Karpas-422 (cell line): ENCODE data around the gene ACOX2. TPM values are rescaled to one million over a fixed set of nuclear protein-coding genes. Genes with fewer than 3 reads are reported as not detected.

ENCODE experiments used
- DNase-seq: peaks from one replicate; pipeline ENCODE4 v3.0.0-alpha.2; 2015
- H2AFZ ChIP-seq: fragments of 200-600 bp; sonication (generic); 2 replicates; pipeline ENCODE4 v1.6.1; 2014; ENCODE audit warnings: antibody characterized with exemption, low read length, mixed read lengths
- H3K27ac ChIP-seq: fragments of 200-600 bp; sonication (generic); 2 replicates; pipeline ENCODE4 v1.5.1; 2014; ENCODE audit warnings: mild to moderate bottlenecking, low read length, moderate library complexity
- H3K27me3 ChIP-seq: fragments of 200-600 bp; sonication (generic); 2 replicates; pipeline ENCODE4 v1.6.1; 2014; ENCODE audit warnings: low read length, mixed read lengths
- H3K36me3 ChIP-seq: fragments of 200-600 bp; sonication (generic); 2 replicates; pipeline ENCODE4 v1.6.1; 2014; ENCODE audit warnings: low read length, mixed read lengths; ENCODE audit not compliant: insufficient read depth
- H3K4me1 ChIP-seq: fragments of 200-600 bp; sonication (generic); 2 replicates; pipeline ENCODE4 v1.6.1; 2014; ENCODE audit warnings: mild to moderate bottlenecking, low read length, mixed read lengths
- H3K4me2 ChIP-seq: fragments of 200-600 bp; sonication (generic); 2 replicates; pipeline ENCODE4 v1.6.1; 2014; ENCODE audit warnings: low read length, low read depth, mild to moderate bottlenecking; ENCODE audit not compliant: poor library complexity, severe bottlenecking
- H3K4me3 ChIP-seq: fragments of 200-600 bp; sonication (generic); 2 replicates; pipeline ENCODE4 v1.5.1; 2014; ENCODE audit warnings: mild to moderate bottlenecking, antibody characterized with exemption, low read length, mixed read lengths
- H3K79me2 ChIP-seq: fragments of 200-600 bp; sonication (generic); 2 replicates; pipeline ENCODE4 v1.6.1; 2014; ENCODE audit warnings: mild to moderate bottlenecking, low read length, mixed read lengths
- H3K9ac ChIP-seq: fragments of 200-600 bp; sonication (generic); 2 replicates; pipeline ENCODE4 v1.6.0; 2014; ENCODE audit warnings: low read length
- H3K9me2 ChIP-seq: fragments of 200-600 bp; sonication (generic), shearing (Covaris generic); replicated peaks from 2 replicates; pipeline ENCODE4 v1.6.0; 2014; ENCODE audit warnings: mild to moderate bottlenecking, low read length, moderate library complexity; ENCODE audit not compliant: insufficient read depth
- H3K9me3 ChIP-seq: fragments of 300-700, 200-600 bp; sonication (generic); 2 replicates; pipeline ENCODE4 v1.6.1; 2014; ENCODE audit warnings: low read length, mixed read lengths
- H4K20me1 ChIP-seq: fragments of 200-600 bp; sonication (generic); 2 replicates; pipeline ENCODE4 v1.6.1; 2014; ENCODE audit warnings: mild to moderate bottlenecking, antibody characterized with exemption, low read length, low read depth; ENCODE audit not compliant: insufficient read depth
- total RNA-seq: library from RNA; depleted of rRNA; stranded (reverse); fragments of >200 nt; shearing (Covaris generic); gene quantifications from 2 replicates; pipeline ENCODE4 v1.2.3, GENCODE V29; 2014; ENCODE audit warnings: low replicate concordance

Gene ACOX2
- total RNA-seq, 1 experiment from 2014 or later: not detected

DNA sequence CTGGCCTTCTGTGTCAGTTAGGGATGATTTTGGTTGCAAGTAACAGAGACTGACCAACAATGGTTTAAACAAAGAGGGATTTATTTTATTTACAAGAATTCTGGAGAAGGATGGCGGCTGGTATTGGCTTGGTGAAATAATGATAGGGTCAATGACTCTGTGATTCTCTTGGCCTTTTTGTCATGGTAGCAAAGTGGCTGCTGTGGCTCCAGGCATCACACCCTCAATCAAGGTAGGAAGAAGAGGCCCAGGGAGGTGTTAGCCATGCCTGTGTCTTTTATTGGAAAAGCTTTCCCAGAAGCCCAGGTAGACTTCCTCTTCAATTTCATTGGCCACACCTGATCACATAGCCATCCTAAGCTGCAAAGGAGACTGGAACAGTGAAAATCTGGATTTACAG lies 27.1 kb upstream of the ACOX2 start:
- Histone ChIP-seq H3K27ac (no peak overlapping the region), H3K79me2 (no peaks in the 10 kb centered on the region), H2AFZ (no peak overlapping the region), H3K36me3 (no peaks in the 10 kb centered on the region), H3K4me3 (no peak overlapping the region), H4K20me1 (no peaks in the 10 kb centered on the region), H3K4me1 (peaks cover 5% of the 10 kb centered on the region), H3K9me2 (no peaks in the 10 kb centered on the region), H3K4me2 (no peak overlapping the region), H3K9ac (no peak overlapping the region), H3K9me3 (no peaks in the 10 kb centered on the region), H3K27me3 (no peaks in the 10 kb centered on the region)
- DNase-seq: no peak

DNA sequence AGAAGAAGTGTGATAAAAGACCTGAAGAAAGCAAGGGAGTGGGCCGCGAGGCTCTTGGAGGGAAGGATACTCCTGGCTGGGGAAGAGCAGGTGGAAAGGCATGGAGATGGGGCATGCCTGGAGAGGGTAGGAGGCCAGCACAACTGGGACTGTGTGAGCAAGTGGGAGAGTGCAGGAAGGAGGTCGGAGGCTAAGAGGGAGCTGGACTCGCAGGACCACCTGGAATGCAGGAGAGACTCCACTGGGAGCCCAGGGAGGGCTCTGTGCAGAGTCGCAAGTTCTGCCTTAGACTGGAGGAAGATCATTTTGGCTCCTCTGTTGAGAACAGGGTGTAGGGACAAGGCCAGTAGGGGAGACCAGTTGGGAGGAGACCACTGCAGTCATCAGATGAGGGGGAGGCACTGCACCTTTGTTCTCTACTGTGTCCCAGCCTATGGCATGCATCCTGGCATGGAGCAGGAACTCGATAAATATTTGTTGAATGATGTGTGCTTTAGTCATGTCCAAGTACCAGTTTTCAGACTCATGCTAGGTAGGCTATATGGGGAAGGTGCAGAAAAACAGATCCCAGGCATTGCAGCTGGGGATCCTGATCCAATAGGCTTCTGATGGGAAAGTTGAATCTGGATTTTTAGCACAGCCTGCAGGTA lies 26.5 kb upstream of the ACOX2 start:
- Histone ChIP-seq H3K36me3 (no peaks in the 10 kb centered on the region), H4K20me1 (no peaks in the 10 kb centered on the region)

DNA sequence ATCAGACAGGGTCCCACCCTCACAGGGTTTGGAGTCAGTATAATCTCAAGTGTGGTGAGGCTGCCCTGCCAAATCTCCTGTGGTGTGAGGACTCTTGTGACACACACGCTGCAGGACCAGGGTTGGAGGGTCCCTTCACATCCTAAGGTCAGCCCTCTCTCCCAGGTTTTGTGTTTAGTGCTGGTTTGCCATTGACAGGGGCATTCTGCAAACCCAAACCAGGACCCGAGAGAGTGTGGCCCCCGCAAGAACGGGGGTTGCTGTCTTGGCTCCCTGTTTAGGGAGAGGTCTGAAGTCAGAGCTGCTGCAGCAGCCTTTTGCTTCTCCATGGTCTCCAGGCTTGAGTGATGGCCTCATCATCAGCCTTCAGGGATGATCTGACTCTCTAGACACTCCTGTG lies 25.5 kb upstream of the ACOX2 start:
- Histone ChIP-seq H3K36me3 (no peaks in the 10 kb centered on the region), H3K27me3 (no peaks in the 10 kb centered on the region), H3K9me3 (no peaks in the 10 kb centered on the region), H3K9ac (no peak overlapping the region), H2AFZ (no peak overlapping the region), H3K4me2 (no peak overlapping the region), H3K9me2 (no peaks in the 10 kb centered on the region), H3K27ac (no peak overlapping the region), H3K4me3 (no peak overlapping the region), H3K4me1 (no peaks in the 10 kb centered on the region), H4K20me1 (no peaks in the 10 kb centered on the region), H3K79me2 (no peaks in the 10 kb centered on the region)
- no peak for DNase-seq

More for the DNA sequence above, 26.5 kb upstream of the ACOX2 start:
- Histone ChIP-seq H3K4me2 (no peak overlapping the region), H3K27ac (no peak overlapping the region), H3K27me3 (no peaks in the 10 kb centered on the region), H3K9me2 (no peaks in the 10 kb centered on the region), H3K4me3 (no peak overlapping the region), H3K4me1 (no peaks in the 10 kb centered on the region), H3K9me3 (no peaks in the 10 kb centered on the region), H3K79me2 (no peaks in the 10 kb centered on the region), H3K9ac (no peak overlapping the region), H2AFZ (no peak overlapping the region)
- no peak for DNase-seq

DNA sequence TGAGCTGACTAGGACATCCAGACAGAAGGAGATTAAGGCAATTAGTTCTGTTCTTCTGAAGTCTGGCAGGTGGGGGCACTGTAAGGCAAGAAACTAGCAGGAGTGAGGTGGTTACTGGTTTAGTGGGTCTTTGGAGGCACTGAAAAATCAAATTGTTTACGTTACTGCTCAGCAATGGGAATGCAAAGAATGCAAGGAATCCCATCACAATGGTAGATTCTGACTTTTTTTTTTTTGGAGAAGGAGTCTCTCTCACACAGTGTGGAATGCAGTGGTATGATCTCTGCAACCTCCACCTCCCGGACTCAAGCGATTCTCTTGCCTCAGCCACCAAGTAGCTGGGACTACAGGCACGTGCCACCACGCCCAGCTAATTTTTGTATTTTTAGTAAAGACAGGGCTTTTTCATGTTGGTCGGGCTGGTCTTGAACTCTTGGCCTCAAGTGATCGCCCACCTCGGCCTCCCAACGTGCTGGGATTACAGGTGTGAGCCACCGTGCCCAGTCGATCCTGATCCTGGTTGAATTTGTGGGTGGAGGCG lies 23.9 kb upstream of the ACOX2 start:
- H3K27ac ChIP-seq: no peak overlapping the region
- no peak overlapping the region for H3K4me3 ChIP-seq
- no peak overlapping the region for H3K4me2 ChIP-seq
- H3K9ac ChIP-seq: no peak overlapping the region
- no peaks in the 10 kb centered on the region for H4K20me1 ChIP-seq
- no peaks in the 10 kb centered on the region for H3K4me1 ChIP-seq
- DNase-seq: peak; percentile 68
- no peaks in the 10 kb centered on the region for H3K9me2 ChIP-seq
- no peaks in the 10 kb centered on the region for H3K36me3 ChIP-seq
- H3K9me3 ChIP-seq: no peaks in the 10 kb centered on the region
- no peaks in the 10 kb centered on the region for H3K79me2 ChIP-seq
- no peak overlapping the region for H2AFZ ChIP-seq
- no peaks in the 10 kb centered on the region for H3K27me3 ChIP-seq

DNA sequence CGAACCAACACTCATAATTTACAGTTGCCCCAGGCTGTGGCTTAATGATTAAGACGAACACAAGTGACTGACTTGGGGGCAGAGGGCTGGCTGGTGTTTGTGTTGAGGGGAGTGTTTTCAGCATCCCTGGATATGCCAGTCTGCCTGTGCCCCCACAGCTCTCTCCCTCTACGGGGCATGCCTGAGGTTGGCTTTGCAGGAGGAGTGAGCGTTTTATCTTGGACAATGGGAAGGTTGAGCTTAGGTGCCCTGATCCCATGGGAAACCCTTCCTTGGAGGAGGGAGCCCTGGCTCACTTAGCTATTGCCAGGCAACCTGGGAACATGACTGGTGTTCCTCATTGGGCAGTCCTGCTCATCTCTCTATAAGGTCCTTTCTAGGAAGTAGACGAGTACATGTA lies 22.6 kb upstream of the ACOX2 start:
- Histone ChIP-seq H3K27me3 (no peaks in the 10 kb centered on the region), H3K9me3 (no peaks in the 10 kb centered on the region), H3K27ac (no peak overlapping the region), H3K4me2 (no peak overlapping the region), H4K20me1 (no peaks in the 10 kb centered on the region), H3K9ac (no peak overlapping the region), H3K36me3 (no peaks in the 10 kb centered on the region), H3K4me3 (no peak overlapping the region), H3K79me2 (no peaks in the 10 kb centered on the region), H2AFZ (no peak overlapping the region), H3K4me1 (no peaks in the 10 kb centered on the region), H3K9me2 (no peaks in the 10 kb centered on the region)
- DNase-seq: no peak

DNA sequence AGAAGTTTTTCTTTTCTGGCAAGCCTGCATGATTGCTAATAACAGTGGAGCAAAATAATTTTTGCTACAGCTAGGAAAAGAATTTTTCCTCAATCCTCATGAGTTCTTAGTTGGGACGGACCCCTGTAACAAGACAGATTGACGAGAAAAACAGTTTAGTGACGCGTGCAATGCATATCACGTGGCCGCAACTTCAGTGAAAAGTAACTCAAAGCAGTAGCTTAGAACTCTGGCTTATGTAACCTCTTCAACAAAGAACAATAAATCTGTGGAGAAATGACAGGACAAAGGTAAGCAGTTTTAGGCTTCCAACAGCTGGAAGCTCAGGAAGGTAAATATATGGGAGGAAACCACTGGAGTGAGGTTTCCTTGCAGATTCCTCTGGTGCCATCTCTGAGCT lies 20.5 kb upstream of the ACOX2 start:
- H3K27me3 ChIP-seq: no peaks in the 10 kb centered on the region
- H3K4me2 ChIP-seq: no peak overlapping the region
- no peaks in the 10 kb centered on the region for H3K36me3 ChIP-seq
- no peaks in the 10 kb centered on the region for H3K79me2 ChIP-seq
- H3K9me2 ChIP-seq: no peaks in the 10 kb centered on the region
- no peaks in the 10 kb centered on the region for H3K4me1 ChIP-seq
- H2AFZ ChIP-seq: no peak overlapping the region
- H3K9ac ChIP-seq: no peak overlapping the region
- H4K20me1 ChIP-seq: no peaks in the 10 kb centered on the region
- no peak overlapping the region for H3K4me3 ChIP-seq
- no peak overlapping the region for H3K27ac ChIP-seq
- DNase-seq: no peak
- H3K9me3 ChIP-seq: no peaks in the 10 kb centered on the region

DNA sequence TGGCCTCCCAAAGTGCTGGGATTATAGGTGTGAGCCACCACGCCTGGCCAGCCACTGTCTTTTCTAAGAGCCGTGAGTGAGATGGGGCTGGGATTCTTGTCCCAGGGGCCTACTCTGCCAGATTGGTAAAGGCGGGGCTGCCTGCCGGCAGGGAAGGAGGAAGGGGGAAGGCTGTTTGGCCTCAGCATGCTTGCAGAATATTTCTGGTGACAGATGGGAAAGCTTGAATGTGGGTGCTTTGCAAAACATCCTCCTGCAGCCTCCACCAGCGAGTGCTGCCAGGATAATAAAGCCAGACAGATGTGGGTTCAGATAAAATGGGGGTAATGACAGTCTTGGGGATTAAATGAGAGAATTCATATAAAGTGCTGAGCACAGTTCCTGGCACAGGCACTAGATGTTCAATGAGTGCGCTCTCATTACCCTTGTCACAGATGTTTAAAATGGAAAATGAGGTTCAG lies 19.8 kb upstream of the ACOX2 start:
- Histone ChIP-seq H3K4me2 (no peak overlapping the region), H3K4me3 (no peak overlapping the region), H3K4me1 (no peaks in the 10 kb centered on the region), H3K36me3 (no peaks in the 10 kb centered on the region), H3K9me2 (no peaks in the 10 kb centered on the region), H3K79me2 (no peaks in the 10 kb centered on the region), H3K27me3 (no peaks in the 10 kb centered on the region), H3K27ac (no peak overlapping the region), H2AFZ (no peak overlapping the region), H3K9me3 (no peaks in the 10 kb centered on the region), H3K9ac (no peak overlapping the region), H4K20me1 (no peaks in the 10 kb centered on the region)
- no peak for DNase-seq

DNA sequence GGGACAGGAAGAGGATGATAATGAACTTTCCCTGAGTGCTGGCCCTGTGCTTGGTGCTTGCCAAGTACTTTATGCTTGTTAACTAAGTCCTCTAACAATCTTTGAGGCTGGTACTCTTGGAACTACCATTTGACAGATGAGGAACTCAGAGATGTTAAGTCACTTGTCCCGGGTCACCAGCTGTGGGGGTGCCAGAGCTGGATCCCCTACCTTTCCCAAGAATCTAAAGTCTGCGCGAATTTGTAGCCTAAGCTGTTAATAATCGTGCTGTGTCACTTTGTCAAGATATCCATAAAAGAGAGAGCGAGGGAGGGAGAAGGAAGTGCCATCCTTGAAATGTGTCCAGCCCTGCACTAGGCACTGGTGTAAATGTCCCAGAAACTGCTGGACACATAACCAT lies 19.0 kb upstream of the ACOX2 start:
- Histone ChIP-seq H4K20me1 (no peaks in the 10 kb centered on the region), H3K27me3 (no peaks in the 10 kb centered on the region), H3K9me3 (no peaks in the 10 kb centered on the region), H3K4me1 (no peaks in the 10 kb centered on the region), H3K4me3 (no peak overlapping the region), H3K36me3 (no peaks in the 10 kb centered on the region), H3K79me2 (no peaks in the 10 kb centered on the region), H3K27ac (no peak overlapping the region), H3K4me2 (no peak overlapping the region), H2AFZ (no peak overlapping the region), H3K9ac (no peak overlapping the region), H3K9me2 (no peaks in the 10 kb centered on the region)
- no peak for DNase-seq
